HCT116 (cell line): ENCODE data around the gene PEX26. TPM values are rescaled to one million over a fixed set of nuclear protein-coding genes. Genes with fewer than 3 reads are reported as not detected.

Experiments
- ATAC-seq: fragments of 200-7000 bp; cut with Tn5 transposase; 2 replicates; pipeline ENCODE4 v1.9.1; 2020; ENCODE audit warnings: mild to moderate bottlenecking, moderate library complexity
- BruUV-seq: library from RNA; stranded (reverse); fragments of 400-500 nt; replicated peaks from 2 replicates; lab custom pipeline; 2021; lab: Mats Ljungman, UMichigan
- CTCF ChIA-PET: fragments of 300-600 bp; sonication (Branson Sonifier 250); formaldehyde crosslinking; loops from one replicate; lab custom pipeline; 2021; ENCODE audit warnings: antibody characterized with exemption; lab: Charles Lee
- POLR2A ChIA-PET: fragments of 300-600, 350-600 bp; sonication (Branson Sonifier 250); formaldehyde crosslinking; loops from one replicate; lab custom pipeline; 2021; ENCODE audit warnings: antibody characterized with exemption; lab: Charles Lee
- RAD21 ChIA-PET, 2 experiments: fragments of 300-600 bp; sonication (Branson Sonifier 250); formaldehyde crosslinking; loops; one replicate each; lab custom pipeline; 2023; ENCODE audit warnings: low total read pairs in 2 of 2; ENCODE audit not compliant: uncharacterized antibody in 2 of 2, unreplicated experiment in 2 of 2, low non-redundant PET in 1 of 2; lab: Charles Lee
- DNase-seq: peaks from one replicate; pipeline ENCODE4 v3.0.0-alpha.2; 2010; ENCODE audit warnings: low read depth, low spot score
- H2AFZ ChIP-seq: fragments of 200-600 bp; shearing (Covaris generic), sonication (generic); 2 replicates; pipeline ENCODE4 v1.6.1; 2017; ENCODE audit warnings: low read depth, mixed run types, mixed read lengths, antibody characterized with exemption, low read length; ENCODE audit not compliant: poor library complexity, severe bottlenecking
- H3K27ac ChIP-seq: 2 replicates; pipeline ENCODE4 v1.5.1; 2012; ENCODE audit warnings: low read depth, low read length
- H3K27me3 ChIP-seq: fragments of 200-600 bp; sonication (generic); 2 replicates; pipeline ENCODE4 v1.6.1; 2016; ENCODE audit warnings: mixed run types, low read length, mixed read lengths; ENCODE audit not compliant: insufficient read depth
- H3K36me3 ChIP-seq, 2 experiments: fragments of 200-500 bp in 1 of 2; fragments of 200-600 bp in 1 of 2; sonication (Bioruptor generic) in 1 of 2; sonication (generic) in 1 of 2; 2 replicates each; pipeline versions ENCODE4 v1.5.1 to v1.6.1; 2014 to 2016; ENCODE audit warnings: low read length in 2 of 2, inconsistent platforms in 1 of 2, mixed read lengths in 1 of 2, mixed run types in 1 of 2; ENCODE audit not compliant: insufficient read depth in 2 of 2, control insufficient read depth in 1 of 2
- H3K4me1 ChIP-seq, 2 experiments: fragments of 200-600 bp in 1 of 2; sonication (generic) in 1 of 2; 2 replicates each; pipeline versions ENCODE4 v1.5.1 to v1.6.1; 2012 to 2017; ENCODE audit warnings: low read length in 2 of 2, inconsistent platforms in 1 of 2, mild to moderate bottlenecking in 1 of 2, mixed read lengths in 1 of 2, mixed run types in 1 of 2, moderate library complexity in 1 of 2; ENCODE audit not compliant: insufficient read depth in 2 of 2, control insufficient read depth in 1 of 2
- H3K4me2 ChIP-seq: fragments of 200-600 bp; sonication (generic); 2 replicates; pipeline ENCODE4 v1.6.1; 2017; ENCODE audit warnings: mixed run types, low read length, mixed read lengths
- H3K4me3 ChIP-seq, 2 experiments: fragments of 200-600 bp in 1 of 2; sonication (generic) in 1 of 2; replicated peaks in 1 of 2; 2 replicates each; pipeline ENCODE4 v1.5.1; 2011 to 2016; ENCODE audit warnings: low read length in 2 of 2, control low read depth in 1 of 2, low read depth in 1 of 2, mild to moderate bottlenecking in 1 of 2, mixed read lengths in 1 of 2, mixed run types in 1 of 2
- H3K79me2 ChIP-seq: fragments of 200-600 bp; sonication (generic); 2 replicates; pipeline ENCODE4 v1.6.1; 2017; ENCODE audit warnings: mild to moderate bottlenecking, mixed run types, low read length, moderate library complexity, mixed read lengths; ENCODE audit not compliant: insufficient read depth
- H3K9ac ChIP-seq: fragments of 200-600 bp; sonication (generic); 2 replicates; pipeline ENCODE4 v1.6.1; 2016; ENCODE audit warnings: low read length, mixed read lengths
- H3K9me2 ChIP-seq: fragments of 200-600 bp; sonication (generic), shearing (Covaris generic); 2 replicates; pipeline ENCODE4 v1.6.1; 2017; ENCODE audit warnings: mixed run types, mild to moderate bottlenecking, moderate library complexity; ENCODE audit not compliant: insufficient read depth
- H3K9me3 ChIP-seq, 2 experiments: fragments of 200-500 bp in 1 of 2; fragments of 200-600 bp in 1 of 2; sonication (Bioruptor generic) in 1 of 2; sonication (generic) in 1 of 2; 2 replicates each; pipeline ENCODE4 v1.6.1; 2014 to 2017; ENCODE audit warnings: low read length in 2 of 2, mixed read lengths in 2 of 2, inconsistent platforms in 1 of 2, low read depth in 1 of 2, mild to moderate bottlenecking in 1 of 2, mixed run types in 1 of 2, moderate library complexity in 1 of 2; ENCODE audit not compliant: control insufficient read depth in 1 of 2, insufficient read depth in 1 of 2
- H4K20me1 ChIP-seq: fragments of 200-600 bp; sonication (generic), shearing (Covaris generic); 2 replicates; pipeline ENCODE4 v1.6.1; 2017; ENCODE audit warnings: mixed run types, mild to moderate bottlenecking, moderate library complexity; ENCODE audit not compliant: insufficient read depth
- CEBPB ChIP-seq: IDR thresholded peaks from 2 replicates; pipeline ENCODE4 v1.6.1; 2012; ENCODE audit warnings: low read depth
- CTCF ChIP-seq, 3 experiments: fragments of 200-600 bp in 1 of 3; sonication (generic) in 1 of 3; IDR thresholded peaks in 2 of 3; conservative IDR thresholded peaks in 1 of 3; 2 replicates each; pipeline ENCODE4 v1.5.1; 2012 to 2017; ENCODE audit warnings: low read depth in 2 of 3, low read length in 2 of 3, antibody characterized with exemption in 1 of 3, borderline replicate concordance in 1 of 3, control low read depth in 1 of 3, mild to moderate bottlenecking in 1 of 3, mixed read lengths in 1 of 3, mixed run types in 1 of 3, moderate library complexity in 1 of 3; ENCODE audit not compliant: insufficient read depth in 1 of 3
- ELF1 ChIP-seq: IDR thresholded peaks from 2 replicates; pipeline ENCODE4 v1.6.1; 2012; ENCODE audit warnings: low read depth, borderline replicate concordance
- EZH2 ChIP-seq: fragments of 200-600 bp; sonication (generic); IDR thresholded peaks from 2 replicates; pipeline ENCODE4 v1.6.1; 2017; ENCODE audit warnings: antibody characterized with exemption, mixed run types
- FOSL1 ChIP-seq: IDR thresholded peaks from 2 replicates; pipeline ENCODE4 v1.6.1; 2012; ENCODE audit warnings: low read depth
- RAD21 ChIP-seq: IDR thresholded peaks from 2 replicates; pipeline ENCODE4 v1.6.1; 2012; ENCODE audit warnings: low read depth, mild to moderate bottlenecking
- TCF7L2 ChIP-seq: IDR thresholded peaks from 2 replicates; pipeline ENCODE4 v1.7.0; 2011; ENCODE audit warnings: borderline replicate concordance, inconsistent platforms; ENCODE audit not compliant: insufficient read depth, insufficient read length; ENCODE audit errors: extremely low read depth
- YY1 ChIP-seq: IDR thresholded peaks from 2 replicates; pipeline ENCODE4 v1.6.1; 2011; ENCODE audit warnings: low read length, low read depth, moderate library complexity, mild to moderate bottlenecking; ENCODE audit not compliant: insufficient replicate concordance; ENCODE audit errors: extremely low read depth
- ZFX ChIP-seq: fragments of 450-650 bp; IDR thresholded peaks from 2 replicates; pipeline ENCODE4 v1.6.1; 2017
- intact Hi-C: fragments of 100-400 bp; cut with micrococcal nuclease; formaldehyde crosslinking; loops from 2 replicates; pipeline ENCODE4 v1.10.0; 2022
- total RNA-seq: library from RNA; stranded (reverse); gene quantifications from one replicate; pipeline ENCODE4 v1.2.1, GENCODE V29; 2021; ENCODE audit not compliant: unreplicated experiment
- TF ChIP-seq, protein P1 (sequence below): IDR thresholded peaks from 2 replicates; pipeline ENCODE4 v1.6.1; 2012
- TF ChIP-seq, protein P2 (sequence below): IDR thresholded peaks from 2 replicates; pipeline ENCODE4 v1.6.1; 2012

PEX26 gene
- total RNA-seq, 1 experiment from 2014 or later = 26.4 TPM

- H3K4me2 ChIP-seq = no peak overlapping the region
- ATAC-seq = no peak
- H3K9ac ChIP-seq = no peak overlapping the region
- no peak overlapping the region for H2AFZ ChIP-seq
- no peaks in the 10 kb centered on the region for H3K9me3 ChIP-seq
- no peaks in the 10 kb centered on the region for H3K36me3 ChIP-seq
- TF ChIP-seq RAD21 = no peak
- no peak for TF ChIP-seq FOSL1
- no peak for TF ChIP-seq TCF7L2
- TF ChIP-seq, protein P1, sequence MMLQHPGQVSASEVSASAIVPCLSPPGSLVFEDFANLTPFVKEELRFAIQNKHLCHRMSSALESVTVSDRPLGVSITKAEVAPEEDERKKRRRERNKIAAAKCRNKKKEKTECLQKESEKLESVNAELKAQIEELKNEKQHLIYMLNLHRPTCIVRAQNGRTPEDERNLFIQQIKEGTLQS = no peak
- TF ChIP-seq YY1 = no peak
- no peak for TF ChIP-seq CTCF (IDR thresholded peaks at IDR 0.05 in 2 of 3, conservative IDR thresholded peaks at IDR 0.05 in 1 of 3; ENCODE audit: borderline replicate concordance in 1 of 3, insufficient read depth in 1 of 3, low read depth in 2 of 3, low read length in 2 of 3)
- TF ChIP-seq, protein P2, sequence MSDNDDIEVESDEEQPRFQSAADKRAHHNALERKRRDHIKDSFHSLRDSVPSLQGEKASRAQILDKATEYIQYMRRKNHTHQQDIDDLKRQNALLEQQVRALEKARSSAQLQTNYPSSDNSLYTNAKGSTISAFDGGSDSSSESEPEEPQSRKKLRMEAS = no peak
- TF ChIP-seq CEBPB = no peak
- no peak for TF ChIP-seq ZFX
- TF ChIP-seq ELF1 = no peak
- no peak for TF ChIP-seq EZH2
- POLR2A ChIA-PET = no interaction called here
- no peaks in the 10 kb centered on the region for H3K9me2 ChIP-seq
- RAD21 ChIA-PET = no interaction called here
- no peak overlapping the region for H3K27ac ChIP-seq
- no peaks in the 10 kb centered on the region for H3K79me2 ChIP-seq
- no peaks in the 10 kb centered on the region for H3K27me3 ChIP-seq
- no TSS peak for BruUV-seq
- H3K4me3 ChIP-seq = no peak overlapping the region
- H4K20me1 ChIP-seq = no peaks in the 10 kb centered on the region
- H3K4me1 ChIP-seq = no peaks in the 10 kb centered on the region
- CTCF ChIA-PET = no interaction called here
- intact Hi-C loops = no loop called here
- DNase-seq = no peak
Measured at GRCh38 chr22:18110954-18111758, 33.4 kb downstream of the PEX26 start.
